ENCODE data around the gene WDR86.
A peak's percentile ranks its signal among the peaks of the same experiment; 100 is the strongest.

Gene WDR86

DNA sequence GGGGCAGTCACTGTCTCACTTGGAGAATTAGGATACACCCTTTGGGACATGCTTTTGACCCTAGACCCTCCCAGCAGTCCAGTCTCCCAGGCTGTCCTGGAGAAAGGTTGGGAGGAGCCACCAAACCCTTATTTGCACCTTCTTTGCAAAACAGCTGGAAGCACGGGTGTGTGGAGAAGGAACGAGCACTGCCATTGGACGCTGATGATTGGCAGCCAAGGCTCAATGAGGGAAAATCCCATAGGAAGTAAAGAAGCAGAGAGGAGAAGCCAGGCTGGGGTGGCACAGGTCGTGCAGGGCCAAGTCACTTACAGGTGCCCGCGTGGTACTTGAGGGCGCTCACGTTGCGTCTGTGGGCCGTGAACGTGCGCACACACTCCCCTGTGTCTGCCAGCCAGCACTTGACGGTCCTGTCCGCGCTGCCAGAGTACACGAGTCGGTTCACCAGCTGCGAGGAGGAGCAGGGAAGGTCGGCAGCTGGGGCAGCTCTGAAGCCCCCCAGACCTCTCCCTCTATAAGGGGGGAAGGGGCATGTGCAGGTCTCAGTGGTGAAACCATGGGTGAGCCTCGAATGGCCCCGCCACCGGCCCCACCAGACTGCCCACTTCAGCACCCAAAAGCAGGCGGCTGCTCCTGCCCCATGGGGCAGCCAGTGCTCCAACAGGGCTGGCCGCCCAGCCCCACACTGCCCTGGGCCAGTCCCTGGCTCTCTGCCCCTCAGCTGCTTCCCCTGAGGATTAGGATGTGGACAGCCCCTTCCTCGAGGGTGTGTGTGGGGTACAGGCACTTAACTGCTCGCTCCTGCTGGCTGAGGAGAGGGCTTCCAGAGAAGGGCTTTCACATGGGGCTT, 24.8 kb downstream of the WDR86 start:
- H2BK5ac ChIP-seq (ENCODE audit: low read depth, low read length, poor library complexity, severe bottlenecking), result no peak overlapping the region
- H3K4ac ChIP-seq (ENCODE audit: low read depth in 1 of 2, low read length in 2 of 2), result no peak overlapping the region
- peaks cover 9% of the 10 kb centered on the region for H3K4me1 ChIP-seq (ENCODE audit: control insufficient read depth, insufficient read depth, low read depth, low read length)
- no peak overlapping the region for H3K9ac ChIP-seq (ENCODE audit: low read length)
- no peak overlapping the region for H2BK120ac ChIP-seq (ENCODE audit: low read depth, low read length)
- H3K23ac ChIP-seq (ENCODE audit: low read length in 2 of 2), result no peak overlapping the region
- H3K27ac ChIP-seq (ENCODE audit: low read length, poor library complexity, severe bottlenecking), result no peak overlapping the region
- peak overlapping the region in 1 of 2 experiments; percentile 21 for H3K4me3 ChIP-seq (ENCODE audit: insufficient read depth in 1 of 2, low read depth in 1 of 2, low read length in 2 of 2)
- no peak overlapping the region for H4K91ac ChIP-seq (ENCODE audit: low read length)
- no peak overlapping the region for H2AFZ ChIP-seq (ENCODE audit: low read depth, low read length)
- no peak overlapping the region for H3K14ac ChIP-seq (ENCODE audit: low read length in 2 of 2)
- no peak overlapping the region for H2BK12ac ChIP-seq (ENCODE audit: low read length in 2 of 2)
- H2AK5ac ChIP-seq (ENCODE audit: low read length, severe bottlenecking), result no peak overlapping the region
- H3K36me3 ChIP-seq (ENCODE audit: control insufficient read depth in 1 of 2, insufficient read depth in 2 of 2, low read depth in 1 of 2, low read length in 2 of 2), result peaks cover 0 to 8% of the 10 kb centered on the region in 2 experiments
- H3K79me1 ChIP-seq (replicated peaks; ENCODE audit: low read length, poor library complexity, severe bottlenecking), result no peaks in the 10 kb centered on the region
- peaks cover 5% of the 10 kb centered on the region for H3K9me3 ChIP-seq (ENCODE audit: control insufficient read depth, low read length)
- 81% methylated on average over 19 of the region's 26 CpGs for WGBS
- H2BK15ac ChIP-seq (ENCODE audit: low read depth, poor library complexity, severe bottlenecking), result no peak overlapping the region
- peaks cover 68 to 70% of the 10 kb centered on the region in 2 experiments for H3K27me3 ChIP-seq (ENCODE audit: control insufficient read depth in 1 of 2, insufficient read depth in 1 of 2, low read length in 2 of 2)
- no peak overlapping the region for H3K4me2 ChIP-seq (ENCODE audit: low read length, poor library complexity, severe bottlenecking)
- no peak for DNase-seq
- H3K18ac ChIP-seq (ENCODE audit: low read depth in 1 of 2, low read length in 2 of 2), result no peak overlapping the region
- no peak overlapping the region for H4K8ac ChIP-seq (ENCODE audit: low read length)

DNA sequence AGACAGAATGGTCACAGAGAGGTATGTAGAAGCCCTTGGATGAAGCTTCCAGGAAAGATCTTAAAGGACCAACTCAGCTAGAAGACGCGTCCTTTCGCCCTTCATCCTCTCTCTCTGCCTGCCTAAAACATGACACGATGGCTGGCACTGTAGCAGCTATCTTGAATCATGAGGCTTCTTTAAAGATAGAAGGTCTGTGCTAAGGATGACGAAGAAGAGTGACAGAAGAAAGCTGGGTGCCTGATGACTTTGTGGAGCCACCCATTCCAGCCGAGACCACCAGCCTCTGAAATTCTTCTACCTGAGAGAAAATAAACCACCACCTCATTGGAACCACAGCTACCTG, 25.5 kb downstream of the WDR86 start:
- Histone ChIP-seq H3K4me3 (ENCODE audit: insufficient read depth in 1 of 2, low read depth in 1 of 2, low read length in 2 of 2) (no peak overlapping the region), H2BK15ac (ENCODE audit: low read depth, poor library complexity, severe bottlenecking) (no peak overlapping the region), H2BK5ac (ENCODE audit: low read depth, low read length, poor library complexity, severe bottlenecking) (no peak overlapping the region), H3K4me1 (ENCODE audit: control insufficient read depth, insufficient read depth, low read depth, low read length) (peaks cover 9% of the 10 kb centered on the region), H3K9me3 (ENCODE audit: control insufficient read depth, low read length) (peaks cover 5% of the 10 kb centered on the region), H3K4me2 (ENCODE audit: low read length, poor library complexity, severe bottlenecking) (no peak overlapping the region), H3K27ac (ENCODE audit: low read length, poor library complexity, severe bottlenecking) (no peak overlapping the region), H3K23ac (ENCODE audit: low read length in 2 of 2) (no peak overlapping the region), H2BK12ac (ENCODE audit: low read length in 2 of 2) (no peak overlapping the region), H4K91ac (ENCODE audit: low read length) (no peak overlapping the region), H3K4ac (ENCODE audit: low read depth in 1 of 2, low read length in 2 of 2) (no peak overlapping the region), H3K36me3 (ENCODE audit: control insufficient read depth in 1 of 2, insufficient read depth in 2 of 2, low read depth in 1 of 2, low read length in 2 of 2) (peaks cover 0 to 13% of the 10 kb centered on the region in 2 experiments), H2AK5ac (ENCODE audit: low read length, severe bottlenecking) (no peak overlapping the region), H2AFZ (ENCODE audit: low read depth, low read length) (no peak overlapping the region), H2BK120ac (ENCODE audit: low read depth, low read length) (no peak overlapping the region), H3K9ac (ENCODE audit: low read length) (no peak overlapping the region), H3K14ac (ENCODE audit: low read length in 2 of 2) (no peak overlapping the region), H3K27me3 (ENCODE audit: control insufficient read depth in 1 of 2, insufficient read depth in 1 of 2, low read length in 2 of 2) (peaks cover 63 to 67% of the 10 kb centered on the region in 2 experiments), H4K8ac (ENCODE audit: low read length) (no peak overlapping the region), H3K79me1 (replicated peaks; ENCODE audit: low read length, poor library complexity, severe bottlenecking) (no peaks in the 10 kb centered on the region), H3K18ac (ENCODE audit: low read depth in 1 of 2, low read length in 2 of 2) (no peak overlapping the region)
- DNase-seq, result no peak
- 82% methylated on average over 3 of the region's 6 CpGs for WGBS

DNA sequence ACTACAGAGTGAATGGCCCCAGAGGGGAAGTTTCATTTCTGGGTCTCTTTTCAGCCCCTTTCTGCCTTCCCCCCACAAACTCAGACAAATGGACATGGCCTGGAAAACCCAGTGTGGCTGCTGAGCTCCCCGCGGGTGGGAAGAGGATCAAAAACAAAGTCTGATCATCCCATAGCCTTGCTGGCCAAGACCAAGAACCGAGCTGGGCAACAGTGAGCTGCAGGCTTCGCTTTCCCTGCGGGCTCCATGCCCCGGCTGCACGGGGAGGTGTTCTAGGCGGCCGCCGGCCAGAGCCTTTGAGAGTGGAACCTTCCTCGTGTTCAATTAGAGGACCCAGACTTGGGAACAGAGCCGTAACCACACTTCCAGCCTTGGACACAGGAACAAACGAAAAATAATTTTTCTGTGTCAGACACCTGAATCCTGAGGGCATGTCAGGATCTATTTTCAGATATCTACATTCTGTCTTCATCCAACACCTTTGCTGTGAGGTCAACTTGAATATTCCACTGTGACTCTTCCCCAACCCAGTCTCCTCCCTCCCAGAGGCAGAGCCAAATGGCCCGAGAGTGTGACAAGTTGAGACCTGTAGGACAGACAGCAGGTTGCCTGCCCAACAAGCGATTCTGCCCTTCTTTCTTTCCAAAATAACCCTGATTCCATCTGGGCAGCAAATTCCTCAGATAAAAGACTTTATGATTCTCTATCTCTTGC, 26.0 kb downstream of the WDR86 start:
- Histone ChIP-seq H2BK12ac (ENCODE audit: low read length in 2 of 2) (no peak overlapping the region), H3K27me3 (ENCODE audit: control insufficient read depth in 1 of 2, insufficient read depth in 1 of 2, low read length in 2 of 2) (peaks cover 63 to 67% of the 10 kb centered on the region in 2 experiments), H3K9ac (ENCODE audit: low read length) (no peak overlapping the region), H2BK5ac (ENCODE audit: low read depth, low read length, poor library complexity, severe bottlenecking) (no peak overlapping the region), H3K23ac (ENCODE audit: low read length in 2 of 2) (no peak overlapping the region), H3K27ac (ENCODE audit: low read length, poor library complexity, severe bottlenecking) (no peak overlapping the region), H3K4me3 (ENCODE audit: insufficient read depth in 1 of 2, low read depth in 1 of 2, low read length in 2 of 2) (no peak overlapping the region), H2AFZ (ENCODE audit: low read depth, low read length) (no peak overlapping the region), H2BK15ac (ENCODE audit: low read depth, poor library complexity, severe bottlenecking) (no peak overlapping the region), H2AK5ac (ENCODE audit: low read length, severe bottlenecking) (no peak overlapping the region), H4K8ac (ENCODE audit: low read length) (no peak overlapping the region), H3K79me1 (replicated peaks; ENCODE audit: low read length, poor library complexity, severe bottlenecking) (no peaks in the 10 kb centered on the region), H3K18ac (ENCODE audit: low read depth in 1 of 2, low read length in 2 of 2) (no peak overlapping the region), H2BK120ac (ENCODE audit: low read depth, low read length) (no peak overlapping the region), H3K14ac (ENCODE audit: low read length in 2 of 2) (no peak overlapping the region), H3K36me3 (ENCODE audit: control insufficient read depth in 1 of 2, insufficient read depth in 2 of 2, low read depth in 1 of 2, low read length in 2 of 2) (peaks cover 0 to 18% of the 10 kb centered on the region in 2 experiments), H3K4ac (ENCODE audit: low read depth in 1 of 2, low read length in 2 of 2) (no peak overlapping the region), H3K4me2 (ENCODE audit: low read length, poor library complexity, severe bottlenecking) (no peak overlapping the region), H4K91ac (ENCODE audit: low read length) (no peak overlapping the region), H3K9me3 (ENCODE audit: control insufficient read depth, low read length) (peaks cover 5% of the 10 kb centered on the region), H3K4me1 (ENCODE audit: control insufficient read depth, insufficient read depth, low read depth, low read length) (peaks cover 9% of the 10 kb centered on the region)
- no peak for DNase-seq
- 85% methylated on average over 15 of the region's 15 CpGs for WGBS

Data from mesenchymal stem cell (in vitro differentiated cells and primary cell).